Globus pallidus (tissue), 1 donor: ENCODE data around the gene HFM1.
"Not testable (repeated sequence)": the region's sequence is repeated elsewhere in the genome, so short reads cannot be mapped to it uniquely, and the experiment has no call there.

Source experiments
- DNase-seq: peaks from one replicate; pipeline ENCODE4 v3.0.0-alpha.2; 2015; ENCODE audit warnings: low spot score

The HFM1 gene

GRCh38 chr1:91404151-91405012, at the start of gene HFM1:
Gene HFM1 (minus strand): TSS chr1:91404837. CDS start chr1:91401082, 3,755 bp downstream.
- DNase-seq, result peak; percentile 31

GRCh38 chr1:91454136-91454535, 49.5 kb upstream of the HFM1 start:
- no peak for DNase-seq

- DNase-seq, result no peak
Measured at GRCh38 chr1:91450260-91450659, 45.6 kb upstream of the HFM1 start.

GRCh38 chr1:91447782-91448181, 43.1 kb upstream of the HFM1 start:
- DNase-seq, result not testable (repeated sequence)

GRCh38 chr1:91441980-91442379, 37.3 kb upstream of the HFM1 start:
- not testable (repeated sequence) for DNase-seq

GRCh38 chr1:91440847-91441246, 36.2 kb upstream of the HFM1 start:
- no peak for DNase-seq

- DNase-seq, result no peak
Measured at GRCh38 chr1:91439016-91439415, 34.4 kb upstream of the HFM1 start.

- DNase-seq, result no peak
Measured at GRCh38 chr1:91428182-91428798, 23.7 kb upstream of the HFM1 start.

- DNase-seq, result no peak
Measured at GRCh38 chr1:91427741-91428140, 23.1 kb upstream of the HFM1 start.

GRCh38 chr1:91422523-91422922, 17.9 kb upstream of the HFM1 start:
- DNase-seq, result not testable (repeated sequence)

GRCh38 chr1:91412371-91412770, 7.7 kb upstream of the HFM1 start:
- DNase-seq, result no peak

GRCh38 chr1:91406773-91407389, 2.2 kb upstream of the HFM1 start:
- no peak for DNase-seq

- DNase-seq, result peak; percentile 19
Measured at GRCh38 chr1:91402023-91402422, 2.6 kb downstream of the HFM1 start.

GRCh38 chr1:91400133-91400725, 4.4 kb downstream of the HFM1 start:
- DNase-seq, result no peak

- DNase-seq, result no peak
Measured at GRCh38 chr1:91398291-91398690, 6.3 kb downstream of the HFM1 start.

- DNase-seq, result no peak
Measured at GRCh38 chr1:91397605-91398004, 7.0 kb downstream of the HFM1 start.

GRCh38 chr1:91393042-91393441, 11.6 kb downstream of the HFM1 start:
- DNase-seq, result no peak

GRCh38 chr1:91386109-91386508, 18.5 kb downstream of the HFM1 start:
- DNase-seq, result no peak

GRCh38 chr1:91383456-91383855, 21.2 kb downstream of the HFM1 start:
- DNase-seq, result no peak

GRCh38 chr1:91381844-91382243, 22.8 kb downstream of the HFM1 start:
- DNase-seq, result no peak

GRCh38 chr1:91374086-91374485, 30.6 kb downstream of the HFM1 start:
- DNase-seq, result no peak

- DNase-seq, result not testable (repeated sequence)
Measured at GRCh38 chr1:91372230-91372629, 32.4 kb downstream of the HFM1 start.

GRCh38 chr1:91349524-91349923, 55.1 kb downstream of the HFM1 start:
- no peak for DNase-seq
